Raji (cell line): Measurements from ENCODE around the gene RBPJ.

Source experiments
- POLR2A ChIP-seq: IDR thresholded peaks from 2 replicates; pipeline ENCODE4 v1.6.1; 2011; ENCODE audit warnings: low read depth, low read length, control low read depth; ENCODE audit not compliant: insufficient read depth

Gene RBPJ

GRCh38 chr4:26434030-26434639, 113.3 kb downstream of the RBPJ start:
- no peak for TF ChIP-seq POLR2A

- TF ChIP-seq POLR2A, result no peak
Measured at GRCh38 chr4:26441102-26441501, 120.3 kb downstream of the RBPJ start.

- TF ChIP-seq POLR2A, result no peak
Measured at GRCh38 chr4:26441771-26442170, 121.0 kb downstream of the RBPJ start.

- TF ChIP-seq POLR2A, result no peak
Measured at GRCh38 chr4:26447378-26447777, 126.6 kb downstream of the RBPJ start.

- no peak for TF ChIP-seq POLR2A
Measured at GRCh38 chr4:26450418-26450817, 129.6 kb downstream of the RBPJ start.

- no peak for TF ChIP-seq POLR2A
Measured at GRCh38 chr4:26451597-26451996, 130.8 kb downstream of the RBPJ start.

- TF ChIP-seq POLR2A, result no peak
Measured at GRCh38 chr4:26452565-26453531, 132.0 kb downstream of the RBPJ start.

GRCh38 chr4:26454961-26455360, 134.1 kb downstream of the RBPJ start:
- no peak for TF ChIP-seq POLR2A

- no peak for TF ChIP-seq POLR2A
Measured at GRCh38 chr4:26455571-26455970, 134.8 kb downstream of the RBPJ start.

GRCh38 chr4:26457412-26457811, 136.6 kb downstream of the RBPJ start:
- no peak for TF ChIP-seq POLR2A

GRCh38 chr4:26458157-26458561, 137.3 kb downstream of the RBPJ start:
- TF ChIP-seq POLR2A, result no peak

- TF ChIP-seq POLR2A, result no peak
Measured at GRCh38 chr4:26459054-26459755, 138.4 kb downstream of the RBPJ start.

- TF ChIP-seq POLR2A, result no peak
Measured at GRCh38 chr4:26459756-26460530, 139.1 kb downstream of the RBPJ start.

- TF ChIP-seq POLR2A, result no peak
Measured at GRCh38 chr4:26462874-26463273, 142.1 kb downstream of the RBPJ start.

GRCh38 chr4:26463386-26463785, 142.6 kb downstream of the RBPJ start:
- no peak for TF ChIP-seq POLR2A
